Measurements from ENCODE around the gene EZH2.

GRCh38 chr7:148912758-148913541 lies 28.9 kb upstream of the EZH2 start:
- TF ChIP-seq, protein P1, sequence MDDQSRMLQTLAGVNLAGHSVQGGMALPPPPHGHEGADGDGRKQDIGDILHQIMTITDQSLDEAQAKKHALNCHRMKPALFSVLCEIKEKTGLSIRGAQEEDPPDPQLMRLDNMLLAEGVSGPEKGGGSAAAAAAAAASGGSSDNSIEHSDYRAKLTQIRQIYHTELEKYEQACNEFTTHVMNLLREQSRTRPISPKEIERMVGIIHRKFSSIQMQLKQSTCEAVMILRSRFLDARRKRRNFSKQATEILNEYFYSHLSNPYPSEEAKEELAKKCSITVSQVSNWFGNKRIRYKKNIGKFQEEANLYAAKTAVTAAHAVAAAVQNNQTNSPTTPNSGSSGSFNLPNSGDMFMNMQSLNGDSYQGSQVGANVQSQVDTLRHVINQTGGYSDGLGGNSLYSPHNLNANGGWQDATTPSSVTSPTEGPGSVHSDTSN (IDR thresholded peaks at IDR 0.05) = no peak
- no peak for TF ChIP-seq JUN (IDR thresholded peaks at IDR 0.05)
- TF ChIP-seq, protein P2, sequence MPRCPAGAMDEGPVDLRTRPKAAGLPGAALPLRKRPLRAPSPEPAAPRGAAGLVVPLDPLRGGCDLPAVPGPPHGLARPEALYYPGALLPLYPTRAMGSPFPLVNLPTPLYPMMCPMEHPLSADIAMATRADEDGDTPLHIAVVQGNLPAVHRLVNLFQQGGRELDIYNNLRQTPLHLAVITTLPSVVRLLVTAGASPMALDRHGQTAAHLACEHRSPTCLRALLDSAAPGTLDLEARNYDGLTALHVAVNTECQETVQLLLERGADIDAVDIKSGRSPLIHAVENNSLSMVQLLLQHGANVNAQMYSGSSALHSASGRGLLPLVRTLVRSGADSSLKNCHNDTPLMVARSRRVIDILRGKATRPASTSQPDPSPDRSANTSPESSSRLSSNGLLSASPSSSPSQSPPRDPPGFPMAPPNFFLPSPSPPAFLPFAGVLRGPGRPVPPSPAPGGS (IDR thresholded peaks at IDR 0.05) = no peak
- no peak for TF ChIP-seq HMGXB4 (CRISPR knock-in tag; IDR thresholded peaks at IDR 0.05; ENCODE audit: borderline replicate concordance)
- TF ChIP-seq RFX5 (IDR thresholded peaks at IDR 0.05) = no peak
- TF ChIP-seq CTCF (IDR thresholded peaks at IDR 0.05) = no peak
- no peak for TF ChIP-seq FOSB (CRISPR knock-in tag; IDR thresholded peaks at IDR 0.05)
- TF ChIP-seq HDAC2 (IDR thresholded peaks at IDR 0.05) = no peak
- TF ChIP-seq RCOR1 (IDR thresholded peaks at IDR 0.05; ENCODE audit: low read depth, low read length) = no peak
- TF ChIP-seq MAZ (IDR thresholded peaks at IDR 0.05; ENCODE audit: borderline replicate concordance, low read depth, low read length) = no peak
- no peak for TF ChIP-seq EP300 (IDR thresholded peaks at IDR 0.05)
- no peak for TF ChIP-seq POLR2A (IDR thresholded peaks at IDR 0.05; ENCODE audit: low read length)
- TF ChIP-seq RAD21 (conservative IDR thresholded peaks at IDR 0.05 in 1 of 2, IDR thresholded peaks at IDR 0.05 in 1 of 2) = no peak
